Measurements from ENCODE around the gene FAM234A.
"Not testable (repeated sequence)": the region's sequence is repeated elsewhere in the genome, so short reads cannot be mapped to it uniquely, and the experiment has no call there.

Gene FAM234A

GRCh38 chr16:230949-231348, 3.7 kb upstream of the FAM234A start:
- DNase-seq = no peak

DNA sequence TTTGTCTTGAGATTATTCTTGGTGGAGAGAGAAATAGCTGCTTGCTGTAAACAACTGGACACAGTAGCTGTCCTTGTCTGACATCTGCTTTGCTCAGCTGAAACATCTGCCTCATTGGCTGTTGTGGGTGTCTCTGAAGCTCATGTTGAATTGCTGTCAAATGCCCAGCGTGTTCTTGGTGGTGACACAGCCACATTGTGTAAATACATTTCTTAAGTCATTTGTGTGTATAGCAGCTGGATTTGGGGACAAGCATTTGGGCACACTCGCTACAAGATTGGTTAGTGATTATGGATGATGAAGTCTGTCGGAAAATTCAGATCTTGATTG, 5.3 kb downstream of the FAM234A start:
- no peak for DNase-seq

GRCh38 chr16:240559-240958, 5.9 kb downstream of the FAM234A start:
- no peak for DNase-seq

DNA sequence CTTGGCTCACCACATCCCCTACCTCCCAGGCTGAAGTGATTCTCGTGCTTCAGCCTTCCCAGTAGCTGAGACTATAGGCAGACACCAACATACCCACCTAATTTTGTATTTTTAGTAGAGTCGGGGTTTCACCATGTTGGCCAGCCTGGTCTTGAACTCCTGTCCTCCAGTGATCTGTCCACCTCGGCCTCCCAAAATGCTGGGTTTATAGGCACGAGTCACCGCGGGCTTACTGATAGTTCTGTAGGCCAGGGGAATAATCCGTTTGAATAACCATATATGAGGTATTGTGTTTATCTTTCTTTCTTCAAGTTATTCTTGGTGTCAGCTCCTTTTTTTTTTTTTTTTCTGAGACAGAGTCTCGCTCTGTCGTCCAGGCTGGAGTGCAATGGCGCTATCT, 7.7 kb downstream of the FAM234A start:
- no peak for DNase-seq

DNA sequence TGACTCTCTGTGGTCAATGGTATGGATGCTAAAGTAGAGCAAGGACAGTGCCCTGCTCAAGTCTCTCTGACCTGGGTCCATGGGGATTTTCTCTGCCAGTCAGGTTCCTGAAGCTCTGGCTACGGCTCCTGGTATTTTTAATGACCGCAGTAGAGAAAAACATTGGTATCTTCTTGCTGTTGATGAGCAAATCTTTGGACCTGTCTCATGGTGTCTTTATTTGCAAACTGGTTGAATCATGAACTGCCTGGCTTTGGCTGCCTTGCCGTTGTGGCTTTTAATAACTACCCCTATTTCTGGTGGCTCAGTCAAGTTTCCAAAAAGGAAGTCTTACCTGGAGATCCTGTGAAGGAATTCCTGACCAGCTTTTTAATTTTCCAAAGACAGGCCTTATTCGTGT, 8.7 kb downstream of the FAM234A start:
- DNase-seq = no peak

DNA sequence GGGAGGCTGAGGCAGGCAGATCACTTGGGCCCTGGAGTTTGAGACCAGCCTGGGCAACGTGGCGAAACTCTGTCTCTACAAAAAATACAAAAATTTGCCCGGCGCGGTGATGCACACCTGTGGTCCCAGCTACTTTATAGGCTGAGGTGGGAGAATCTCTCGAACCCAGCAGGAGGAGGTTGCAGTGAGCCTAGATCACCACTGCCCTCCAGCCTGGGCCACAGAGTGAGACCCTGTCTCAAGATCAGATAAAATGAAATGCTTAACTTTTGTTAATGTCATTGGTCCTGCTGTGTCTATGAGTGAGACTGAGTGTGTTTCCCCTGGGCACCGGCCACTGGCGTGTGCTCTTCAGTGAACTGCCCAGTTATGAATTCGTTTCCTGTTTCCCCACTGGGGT, 10.5 kb downstream of the FAM234A start:
- DNase-seq = no peak

- DNase-seq = no peak
Measured at GRCh38 chr16:247027-247426, 12.4 kb downstream of the FAM234A start.

DNA sequence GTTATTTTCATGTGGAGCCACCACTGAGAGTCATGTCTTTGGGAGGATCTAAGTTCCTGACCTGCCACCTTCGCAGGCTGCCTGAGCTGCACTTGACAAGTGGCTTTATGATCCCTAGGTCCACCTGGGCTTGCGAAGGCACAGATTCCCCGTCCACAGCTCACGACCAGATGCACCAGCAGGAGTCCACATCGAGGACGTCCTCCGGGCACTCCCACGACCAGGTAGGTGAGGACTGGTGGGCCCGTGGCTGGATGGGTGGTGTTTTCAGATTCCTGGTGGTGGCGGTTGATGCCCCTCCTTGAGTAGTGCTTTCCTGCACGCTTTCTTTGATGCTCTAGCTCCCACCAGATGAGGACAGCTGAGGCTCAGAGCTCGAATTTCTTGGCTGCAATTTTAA, 14.8 kb downstream of the FAM234A start:
- DNase-seq = no peak

DNA sequence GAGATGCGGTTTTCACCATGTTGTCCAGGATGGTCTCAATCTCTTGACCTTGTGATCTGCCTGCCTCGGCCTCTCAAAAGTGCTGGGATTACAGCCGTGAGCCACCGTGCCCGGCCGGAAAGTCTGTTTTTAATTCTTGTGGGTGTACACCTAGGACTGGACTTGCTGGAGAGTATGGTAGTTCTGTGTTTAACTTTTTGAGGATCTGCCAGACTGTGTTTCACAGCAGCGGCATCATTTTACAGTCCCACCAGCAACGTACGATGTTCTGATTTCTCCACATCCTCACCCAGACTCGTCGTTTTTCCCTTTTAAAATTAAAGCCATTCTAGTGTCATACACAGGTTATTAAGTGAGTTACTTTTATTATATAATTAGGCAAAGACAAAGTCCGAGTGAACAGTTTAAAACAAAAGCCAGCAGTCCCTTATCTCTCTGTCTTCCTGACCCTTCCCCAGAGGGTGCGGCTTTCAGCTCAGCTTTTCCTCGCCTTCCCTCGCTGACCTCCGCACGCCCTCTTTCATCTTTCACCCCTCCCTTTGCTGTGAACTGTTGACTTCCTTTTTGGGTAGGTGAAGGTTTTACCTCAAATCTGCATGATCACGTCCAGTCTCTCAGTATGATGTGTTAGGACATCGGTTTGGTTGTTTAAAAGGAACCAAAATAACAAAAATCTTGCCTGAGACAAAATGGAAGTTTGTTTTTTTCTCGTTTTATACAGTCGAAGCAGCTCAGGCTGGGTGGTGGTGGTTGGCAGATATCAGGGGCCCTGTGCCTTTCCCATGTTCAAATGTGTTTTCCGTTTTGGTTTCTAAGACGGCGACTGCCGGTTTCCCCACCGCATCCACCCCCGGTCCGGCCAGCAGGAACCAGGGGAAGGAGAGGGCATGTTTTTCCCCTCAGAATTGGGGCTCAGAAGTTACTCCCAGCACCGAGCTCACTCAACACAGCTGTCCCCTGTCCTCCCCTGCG, 18.0 kb downstream of the FAM234A start:
- no peak for DNase-seq

GRCh38 chr16:253833-254232, 19.2 kb downstream of the FAM234A start:
- no peak for DNase-seq

GRCh38 chr16:254461-254860, 19.8 kb downstream of the FAM234A start:
- no peak for DNase-seq

GRCh38 chr16:255183-255582, 20.6 kb downstream of the FAM234A start:
- no peak for DNase-seq

DNA sequence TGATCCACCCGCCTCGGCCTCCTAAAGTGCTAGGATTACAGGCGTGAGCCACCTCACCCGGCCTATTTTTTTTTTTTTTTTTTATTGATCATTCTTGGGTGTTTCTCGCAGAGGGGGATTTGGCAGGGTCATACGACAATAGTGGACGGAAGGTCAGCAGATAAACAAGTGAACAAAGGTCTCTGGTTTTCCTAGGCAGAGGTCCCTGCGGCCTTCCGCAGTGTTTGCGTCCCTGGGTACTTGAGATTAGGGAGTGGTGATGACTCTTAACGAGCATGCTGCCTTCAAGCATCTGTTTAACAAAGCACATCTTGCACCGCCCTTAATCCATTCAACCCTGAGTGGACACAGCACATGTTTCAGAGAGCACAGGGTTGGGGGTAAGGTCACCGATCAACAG, 23.5 kb downstream of the FAM234A start:
- DNase-seq = not testable (repeated sequence)

GRCh38 chr16:259226-259625, 24.6 kb downstream of the FAM234A start:
- DNase-seq = no peak

GRCh38 chr16:259814-260253, 25.2 kb downstream of the FAM234A start:
- no peak for DNase-seq

- DNase-seq = no peak
Measured at GRCh38 chr16:260326-260725, 25.7 kb downstream of the FAM234A start.

GRCh38 chr16:261031-261691, 26.5 kb downstream of the FAM234A start:
- DNase-seq = no peak

DNA sequence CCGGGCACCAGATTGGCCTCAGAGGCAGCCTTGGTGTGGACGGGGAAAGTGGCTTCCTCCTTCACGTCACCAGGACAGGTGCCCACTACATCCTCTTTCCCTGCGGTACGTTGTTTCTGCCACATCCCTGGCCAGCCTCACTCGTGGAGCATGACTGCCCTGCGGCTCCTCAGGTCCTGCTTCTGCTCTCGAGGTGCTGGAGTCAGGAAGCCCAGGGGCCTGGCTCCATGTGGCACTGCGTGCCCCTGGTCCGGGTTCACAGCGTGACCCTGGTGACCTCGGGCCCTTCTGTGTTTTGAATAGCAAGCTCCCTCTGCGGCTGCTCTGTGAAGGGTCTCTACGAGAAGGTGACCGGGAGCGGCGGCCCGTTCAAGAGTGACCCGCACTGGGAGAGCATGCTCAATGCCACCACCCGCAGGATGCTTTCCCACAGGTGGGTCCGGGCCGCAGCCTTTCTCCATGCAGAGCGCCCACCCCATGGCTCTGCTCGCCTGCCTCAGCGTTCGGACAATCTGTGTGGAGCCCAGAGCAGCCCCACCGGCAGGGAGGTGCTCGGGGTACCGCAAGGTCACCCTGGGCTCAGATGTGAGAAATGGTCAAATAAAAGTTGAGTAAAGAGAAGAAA, 27.6 kb downstream of the FAM234A start:
- DNase-seq = no peak

DNA sequence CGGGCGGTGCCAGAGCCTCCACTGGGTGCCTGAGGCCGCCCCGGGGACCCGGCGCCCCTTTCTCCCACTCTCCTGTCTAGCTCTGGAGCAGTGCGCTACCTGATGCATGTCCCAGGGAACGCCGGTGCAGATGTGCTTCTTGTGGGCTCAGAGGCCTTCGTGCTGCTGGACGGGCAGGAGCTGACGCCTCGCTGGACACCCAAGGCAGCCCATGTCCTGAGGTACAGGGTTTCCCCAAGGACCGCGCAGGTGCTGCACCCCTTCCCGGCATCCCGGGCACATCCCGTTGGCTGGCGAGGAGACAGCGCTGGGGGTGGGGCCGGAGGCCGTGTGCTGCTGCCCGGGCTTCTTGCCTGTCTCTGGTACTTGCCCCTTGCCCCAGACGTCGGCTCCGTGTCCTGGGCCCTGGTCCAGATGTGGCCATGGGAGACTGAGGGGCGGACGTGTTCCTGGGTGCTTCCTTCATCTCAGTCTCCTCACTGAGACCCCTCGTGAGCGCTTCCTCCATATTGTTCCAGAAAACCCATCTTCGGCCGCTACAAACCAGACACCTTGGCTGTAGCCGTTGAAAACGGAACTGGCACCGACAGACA, 28.7 kb downstream of the FAM234A start:
- DNase-seq = no peak

GRCh38 chr16:263944-264343, 29.3 kb downstream of the FAM234A start:
- DNase-seq = no peak

DNA sequence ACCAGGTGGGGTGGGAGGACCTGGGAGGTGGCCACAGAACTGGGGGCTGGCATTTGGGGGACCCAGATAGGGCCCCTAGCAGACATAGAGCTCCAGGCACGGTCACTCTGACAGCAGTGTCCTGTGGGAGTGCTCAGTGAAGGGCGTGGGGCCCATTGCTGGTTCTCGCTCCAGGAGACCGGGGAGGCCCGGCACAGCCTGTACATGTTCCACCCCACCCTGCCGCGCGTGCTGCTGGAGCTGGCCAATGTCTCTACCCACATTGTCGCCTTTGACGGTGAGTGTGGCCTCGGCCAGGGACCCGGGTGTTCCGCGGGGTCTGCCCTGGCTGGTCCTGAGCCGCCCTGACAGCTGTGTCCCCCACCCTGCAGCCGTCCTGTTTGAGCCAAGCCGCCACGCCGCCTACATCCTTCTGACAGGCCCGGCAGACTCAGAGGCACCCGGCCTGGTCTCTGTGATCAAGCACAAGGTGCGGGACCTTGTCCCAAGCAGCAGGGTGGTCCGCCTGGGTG, 29.9 kb downstream of the FAM234A start:
- no peak for DNase-seq

DNA sequence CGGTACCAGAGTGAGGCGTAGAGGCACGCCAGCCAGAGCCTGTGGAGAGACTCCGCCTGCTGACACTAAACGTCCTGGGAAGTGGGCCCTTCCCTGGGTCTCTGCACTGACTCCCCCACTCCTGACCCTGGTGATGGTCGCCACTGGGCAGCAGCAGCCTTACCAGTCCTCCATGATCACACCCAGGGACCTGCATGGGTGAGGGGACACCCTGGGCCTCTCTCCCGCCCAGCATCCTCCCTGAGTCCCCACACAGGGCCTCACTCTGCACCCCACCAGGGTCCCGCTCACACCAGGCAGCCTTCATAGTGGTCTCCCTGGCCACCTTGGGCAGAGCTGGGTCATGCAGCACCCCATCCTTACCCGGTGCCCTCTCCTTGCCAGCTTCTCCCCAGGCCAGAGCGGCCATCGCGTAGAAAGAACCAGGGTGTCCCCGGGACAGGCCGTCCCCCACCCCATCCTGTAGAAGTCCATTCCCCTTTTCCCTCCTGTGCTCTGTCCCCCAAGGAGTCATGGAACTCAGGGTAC, 30.4 kb downstream of the FAM234A start:
- DNase-seq = no peak

DNA sequence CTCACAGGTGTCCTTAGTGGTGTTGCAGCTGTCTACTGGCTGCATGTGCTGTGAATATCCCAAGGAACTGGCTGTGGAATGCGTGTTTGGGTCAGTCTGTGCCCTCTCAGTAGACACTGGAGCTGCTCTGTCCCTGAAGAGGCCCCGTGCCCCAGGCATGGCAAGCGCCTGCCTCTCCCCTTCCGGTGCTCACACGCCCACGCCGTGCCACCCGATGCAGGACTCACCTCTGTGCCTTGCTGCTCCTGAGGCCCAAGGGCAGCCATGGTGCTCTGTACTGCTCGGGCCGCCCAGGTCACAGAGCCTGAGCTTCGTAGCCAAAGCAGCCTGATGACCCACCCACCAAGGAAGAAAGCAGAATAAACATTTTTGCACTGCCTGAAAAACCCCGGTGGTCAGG, 31.1 kb downstream of the FAM234A start:
- peak; percentile 13 for DNase-seq

Measured in activated CD8-positive, alpha-beta memory T cell treated with anti-CD3 and anti-CD28 coated beads, Interleukin-2, amount 50 U/mL, for 4 hours (primary cell).